ENCODE results near the gene SYCE3.
A peak's percentile ranks its signal among the peaks of the same experiment; 100 is the strongest.

Gene SYCE3

DNA sequence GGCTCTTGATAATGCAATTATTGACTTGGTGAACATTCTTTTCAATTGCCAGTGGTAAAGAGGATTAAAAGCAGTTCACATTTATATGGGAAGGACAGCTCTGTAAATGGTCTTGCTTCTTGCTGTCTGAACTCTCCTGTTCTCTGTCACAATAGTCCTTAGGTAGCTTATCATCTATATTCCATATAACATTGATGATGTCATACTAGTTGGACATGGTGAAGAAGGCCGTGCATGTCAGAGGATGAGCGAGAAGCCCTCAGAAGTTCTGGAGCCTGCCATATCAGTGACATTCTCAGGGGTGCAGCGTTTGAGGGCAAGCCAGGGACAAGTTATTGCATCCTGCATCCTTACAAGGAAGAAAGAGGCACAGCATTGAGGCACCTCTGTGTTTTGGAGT lies 22.5 kb upstream of the SYCE3 start:
- H3K4me2 ChIP-seq (ENCODE audit: low read length): no peak overlapping the region

DNA sequence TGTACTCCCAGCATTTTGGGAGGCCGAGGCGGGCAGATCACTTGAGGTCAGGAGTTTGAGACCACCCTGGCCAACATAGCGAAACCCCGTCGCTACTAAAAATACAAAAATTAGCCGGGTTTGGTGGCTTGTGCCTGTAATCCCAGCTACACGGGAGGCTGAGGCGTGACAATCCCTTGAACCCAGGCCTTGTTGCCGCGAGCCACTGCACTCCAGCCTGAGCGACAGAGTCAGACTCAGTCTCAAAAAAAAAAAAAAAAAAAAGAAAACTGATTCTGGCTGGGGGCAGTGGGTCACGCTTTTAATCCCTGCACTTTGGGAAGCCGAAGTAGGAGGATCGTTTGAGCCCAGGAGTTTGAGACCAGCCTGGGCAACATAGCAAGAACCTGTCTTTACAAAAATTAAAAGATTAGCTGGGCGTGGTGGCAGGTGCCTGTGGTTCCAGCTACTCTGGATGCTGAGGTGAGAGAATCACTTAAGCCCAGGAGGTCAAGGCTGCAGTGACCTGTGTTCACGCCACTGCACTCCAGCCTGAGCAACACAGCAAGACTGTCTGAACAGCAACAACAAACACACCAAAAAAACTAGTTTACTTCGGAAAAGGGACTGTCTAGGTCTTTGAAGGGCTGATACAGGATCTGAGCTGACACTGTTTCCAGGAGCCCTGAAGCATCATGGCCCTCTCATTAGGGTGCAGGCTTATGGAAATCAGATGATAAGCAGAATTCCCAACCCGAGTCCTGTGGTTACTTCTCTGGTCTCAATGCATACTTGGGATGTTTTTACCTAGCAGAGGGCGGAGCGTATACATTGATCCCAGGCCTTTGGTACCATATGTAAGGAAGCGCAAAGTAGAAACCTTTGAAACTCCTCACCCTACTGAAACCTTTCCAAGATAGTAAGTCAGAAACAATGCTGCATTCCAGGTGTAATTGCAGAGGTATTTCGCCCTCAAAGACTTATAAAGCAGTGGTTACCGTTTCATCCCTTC lies 21.7 kb upstream of the SYCE3 start:
- Histone ChIP-seq H3K27ac (ENCODE audit: low read depth, low read length) (no peak overlapping the region), H3K4me2 (ENCODE audit: low read length) (peak overlapping the region; percentile 86), H3K9me3 (ENCODE audit: control insufficient read depth, insufficient read depth, low read length) (no peaks in the 10 kb centered on the region), H3K79me2 (ENCODE audit: control insufficient read depth, low read length) (peaks cover 23% of the 10 kb centered on the region), H3K4me1 (ENCODE audit: control insufficient read depth, low read length) (peaks cover 16% of the 10 kb centered on the region), H3K36me3 (ENCODE audit: control insufficient read depth, low read length) (peaks cover 29% of the 10 kb centered on the region), H3K27me3 (ENCODE audit: control insufficient read depth, low read length) (no peaks in the 10 kb centered on the region), H3K4me3 (ENCODE audit: low read length) (peak overlapping the region; percentile 82), H3K9me2 (replicated peaks; ENCODE audit: control insufficient read depth, low read length) (no peaks in the 10 kb centered on the region), H4K20me1 (ENCODE audit: control insufficient read depth, insufficient read depth, low read depth, low read length) (no peaks in the 10 kb centered on the region), H3F3A (ENCODE audit: control insufficient read depth, insufficient read depth) (no peaks in the 10 kb centered on the region)
- TF ChIP-seq EZH2phosphoT487 (IDR thresholded peaks at IDR 0.05; ENCODE audit: borderline replicate concordance, low read length): no peak
- TF ChIP-seq, protein P1, sequence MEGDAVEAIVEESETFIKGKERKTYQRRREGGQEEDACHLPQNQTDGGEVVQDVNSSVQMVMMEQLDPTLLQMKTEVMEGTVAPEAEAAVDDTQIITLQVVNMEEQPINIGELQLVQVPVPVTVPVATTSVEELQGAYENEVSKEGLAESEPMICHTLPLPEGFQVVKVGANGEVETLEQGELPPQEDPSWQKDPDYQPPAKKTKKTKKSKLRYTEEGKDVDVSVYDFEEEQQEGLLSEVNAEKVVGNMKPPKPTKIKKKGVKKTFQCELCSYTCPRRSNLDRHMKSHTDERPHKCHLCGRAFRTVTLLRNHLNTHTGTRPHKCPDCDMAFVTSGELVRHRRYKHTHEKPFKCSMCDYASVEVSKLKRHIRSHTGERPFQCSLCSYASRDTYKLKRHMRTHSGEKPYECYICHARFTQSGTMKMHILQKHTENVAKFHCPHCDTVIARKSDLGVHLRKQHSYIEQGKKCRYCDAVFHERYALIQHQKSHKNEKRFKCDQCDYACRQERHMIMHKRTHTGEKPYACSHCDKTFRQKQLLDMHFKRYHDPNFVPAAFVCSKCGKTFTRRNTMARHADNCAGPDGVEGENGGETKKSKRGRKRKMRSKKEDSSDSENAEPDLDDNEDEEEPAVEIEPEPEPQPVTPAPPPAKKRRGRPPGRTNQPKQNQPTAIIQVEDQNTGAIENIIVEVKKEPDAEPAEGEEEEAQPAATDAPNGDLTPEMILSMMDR (IDR thresholded peaks at IDR 0.05; ENCODE audit: low read depth, low read length, poor library complexity, severe bottlenecking): no peak

More for the DNA sequence above, 22.5 kb upstream of the SYCE3 start:
- H3K27ac ChIP-seq (ENCODE audit: low read depth, low read length): no peak overlapping the region
- TF ChIP-seq, protein P1 (IDR thresholded peaks at IDR 0.05; ENCODE audit: low read depth, low read length, poor library complexity, severe bottlenecking): no peak
- no peak for TF ChIP-seq EZH2phosphoT487 (IDR thresholded peaks at IDR 0.05; ENCODE audit: borderline replicate concordance, low read length)
- peaks cover 16% of the 10 kb centered on the region for H3K4me1 ChIP-seq (ENCODE audit: control insufficient read depth, low read length)
- H3K9me3 ChIP-seq (ENCODE audit: control insufficient read depth, insufficient read depth, low read length): no peaks in the 10 kb centered on the region
- no peaks in the 10 kb centered on the region for H3K27me3 ChIP-seq (ENCODE audit: control insufficient read depth, low read length)
- H4K20me1 ChIP-seq (ENCODE audit: control insufficient read depth, insufficient read depth, low read depth, low read length): no peaks in the 10 kb centered on the region
- no peaks in the 10 kb centered on the region for H3K9me2 ChIP-seq (replicated peaks; ENCODE audit: control insufficient read depth, low read length)
- H3K79me2 ChIP-seq (ENCODE audit: control insufficient read depth, low read length): peaks cover 23% of the 10 kb centered on the region
- H3K4me3 ChIP-seq (ENCODE audit: low read length): no peak overlapping the region
- H3F3A ChIP-seq (ENCODE audit: control insufficient read depth, insufficient read depth): no peaks in the 10 kb centered on the region
- H3K36me3 ChIP-seq (ENCODE audit: control insufficient read depth, low read length): peaks cover 20% of the 10 kb centered on the region

DNA sequence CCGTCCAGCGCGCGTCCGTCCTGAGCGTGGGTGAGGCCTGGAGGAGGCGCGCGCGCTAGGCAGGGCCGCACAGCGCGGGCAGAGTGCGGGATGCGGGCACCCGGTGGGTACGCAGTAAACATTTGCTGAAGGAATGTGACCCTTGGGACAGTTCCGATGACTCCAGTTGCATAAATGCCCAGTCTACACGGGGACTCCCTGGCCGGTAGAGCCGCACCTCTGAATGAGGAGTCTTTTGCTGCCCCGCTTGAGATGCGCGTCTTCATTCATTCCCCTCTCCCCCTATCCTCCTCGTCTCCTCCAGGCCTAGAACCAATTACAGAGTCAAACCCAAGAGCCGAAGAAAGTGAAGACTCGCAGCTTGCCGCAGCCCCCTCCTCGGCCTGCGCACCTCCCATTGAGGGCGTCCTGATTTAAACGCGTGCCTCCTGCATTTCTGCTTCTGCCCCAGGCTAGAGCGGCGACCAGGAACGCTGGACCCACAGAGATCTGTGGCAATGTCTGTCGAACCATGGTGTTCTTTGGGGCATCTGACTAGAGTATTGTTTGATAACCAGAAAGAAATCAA lies 20.7 kb upstream of the SYCE3 start:
- Histone ChIP-seq H4K20me1 (ENCODE audit: control insufficient read depth, insufficient read depth, low read depth, low read length) (no peaks in the 10 kb centered on the region), H3K79me2 (ENCODE audit: control insufficient read depth, low read length) (peaks cover 23% of the 10 kb centered on the region), H3K9me3 (ENCODE audit: control insufficient read depth, insufficient read depth, low read length) (no peaks in the 10 kb centered on the region), H3F3A (ENCODE audit: control insufficient read depth, insufficient read depth) (no peaks in the 10 kb centered on the region), H3K36me3 (ENCODE audit: control insufficient read depth, low read length) (peaks cover 39% of the 10 kb centered on the region), H3K27me3 (ENCODE audit: control insufficient read depth, low read length) (no peaks in the 10 kb centered on the region), H3K4me2 (ENCODE audit: low read length) (peak overlapping the region; percentile 86), H3K27ac (ENCODE audit: low read depth, low read length) (peak overlapping the region; percentile 79), H3K4me1 (ENCODE audit: control insufficient read depth, low read length) (peaks cover 16% of the 10 kb centered on the region), H3K4me3 (ENCODE audit: low read length) (peak overlapping the region; percentile 82), H3K9me2 (replicated peaks; ENCODE audit: control insufficient read depth, low read length) (no peaks in the 10 kb centered on the region)
- TF ChIP-seq EZH2phosphoT487 (IDR thresholded peaks at IDR 0.05; ENCODE audit: borderline replicate concordance, low read length): no peak
- TF ChIP-seq, protein P1 (IDR thresholded peaks at IDR 0.05; ENCODE audit: low read depth, low read length, poor library complexity, severe bottlenecking): peak; percentile 39

Data from DOHH2 (cell line).